HG03520 (cell line): ENCODE data around the gene TSPY9.
"Not testable (repeated sequence)": the region's sequence is repeated elsewhere in the genome, so short reads cannot be mapped to it uniquely, and the experiment has no call there.

Experiments used
- ATAC-seq: cut with Tn5 transposase; IDR thresholded peaks from one replicate; pipeline ENCODE4 v1.9.1; 2021; ENCODE audit warnings: mild to moderate bottlenecking, moderate library complexity; ENCODE audit not compliant: unreplicated experiment

Gene TSPY9

DNA sequence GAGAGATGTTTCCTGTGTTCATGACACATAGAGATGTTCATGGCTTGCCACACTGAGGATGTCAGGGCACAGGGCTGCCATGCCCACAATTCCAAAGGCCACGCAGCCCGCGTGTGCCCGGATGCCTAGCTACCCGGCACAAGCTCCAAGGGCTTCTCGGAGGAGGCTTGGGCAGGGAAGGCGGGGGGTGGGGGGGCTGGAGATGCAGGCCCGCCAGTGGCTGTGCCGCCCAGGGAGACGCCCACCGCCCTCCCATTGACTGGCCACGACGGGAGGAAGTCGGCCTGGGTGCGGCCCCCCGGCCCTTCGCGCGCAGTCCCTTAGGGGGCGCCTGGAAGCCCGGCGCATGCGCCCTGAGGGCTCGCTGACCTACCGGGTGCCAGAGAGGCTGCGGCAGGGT is at the start of gene TSPY9:
TSS of gene TSPY9 (plus strand) at position 301 of the 400 bp plus-strand sequence. CDS start at position 347, 46 bp downstream.
- not testable (repeated sequence) for ATAC-seq

DNA sequence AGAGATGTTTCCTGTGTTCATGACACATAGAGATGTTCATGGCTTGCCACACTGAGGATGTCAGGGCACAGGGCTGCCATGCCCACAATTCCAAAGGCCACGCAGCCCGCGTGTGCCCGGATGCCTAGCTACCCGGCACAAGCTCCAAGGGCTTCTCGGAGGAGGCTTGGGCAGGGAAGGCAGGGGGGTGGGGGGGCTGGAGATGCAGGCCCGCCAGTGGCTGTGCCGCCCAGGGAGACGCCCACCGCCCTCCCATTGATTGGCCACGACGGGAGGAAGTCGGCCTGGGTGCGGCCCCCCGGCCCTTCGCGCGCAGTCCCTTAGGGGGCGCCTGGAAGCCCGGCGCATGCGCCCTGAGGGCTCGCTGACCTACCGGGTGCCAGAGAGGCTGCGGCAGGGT is 20.4 kb upstream of the TSPY9 start, which contains the start of gene TSPY1:
TSS of gene TSPY1 (plus strand) at position 301 of the 400 bp plus-strand sequence. CDS start at position 347, 46 bp downstream.
- ATAC-seq = not testable (repeated sequence)

- ATAC-seq = not testable (repeated sequence)
Observed at GRCh38 chrY:9504396-9504795, 17.3 kb downstream of the TSPY9 start.

DNA sequence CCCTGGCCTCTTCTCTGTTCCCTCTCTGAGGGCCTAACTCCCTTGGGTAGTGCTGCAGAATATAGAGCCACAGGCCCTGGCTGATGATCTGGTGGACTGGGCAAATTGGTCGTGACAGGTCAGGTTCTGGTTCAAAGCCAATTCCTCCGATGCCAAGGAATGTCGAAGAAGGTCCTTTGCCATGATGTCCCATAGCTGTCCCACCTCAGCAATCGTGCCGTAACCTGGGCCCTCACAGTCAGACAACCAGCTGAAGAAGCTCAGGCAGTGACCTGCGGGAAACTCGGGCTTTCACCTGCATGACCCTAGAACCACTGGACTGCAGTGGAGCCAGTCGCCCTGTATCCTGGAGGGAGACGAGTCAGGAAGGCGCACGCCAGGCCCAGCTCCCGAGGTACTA is 29.2 kb downstream of the TSPY9 start:
- not testable (repeated sequence) for ATAC-seq

DNA sequence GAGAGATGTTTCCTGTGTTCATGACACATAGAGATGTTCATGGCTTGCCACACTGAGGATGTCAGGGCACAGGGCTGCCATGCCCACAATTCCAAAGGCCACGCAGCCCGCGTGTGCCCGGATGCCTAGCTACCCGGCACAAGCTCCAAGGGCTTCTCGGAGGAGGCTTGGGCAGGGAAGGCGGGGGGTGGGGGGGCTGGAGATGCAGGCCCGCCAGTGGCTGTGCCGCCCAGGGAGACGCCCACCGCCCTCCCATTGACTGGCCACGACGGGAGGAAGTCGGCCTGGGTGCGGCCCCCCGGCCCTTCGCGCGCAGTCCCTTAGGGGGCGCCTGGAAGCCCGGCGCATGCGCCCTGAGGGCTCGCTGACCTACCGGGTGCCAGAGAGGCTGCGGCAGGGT is 40.5 kb downstream of the TSPY9 start, which contains the start of gene TSPY10:
TSS of gene TSPY10 (plus strand) at position 301 of the 400 bp plus-strand sequence. CDS start at position 347, 46 bp downstream.
- ATAC-seq = not testable (repeated sequence)
